Measurements from ENCODE around the gene FEM1C. TPM values are rescaled to one million over a fixed set of nuclear protein-coding genes. Genes with fewer than 3 reads are reported as not detected.
"Not testable (repeated sequence)": the region's sequence is repeated elsewhere in the genome, so short reads cannot be mapped to it uniquely, and the experiment has no call there.

Gene FEM1C
- total RNA-seq, 4 donors from 2014 or later = 11.3 to 16.6 (median 14.3) TPM

- no peak overlapping the region for H3K4me3 ChIP-seq (ENCODE audit: low read depth, poor library complexity, severe bottlenecking)
- TF ChIP-seq CTCF (IDR thresholded peaks at IDR 0.05) = no peak
- TF ChIP-seq POLR2A (IDR thresholded peaks at IDR 0.05) = no peak
- no peak for DNase-seq (ENCODE audit: low spot score in 2 of 2)
- 76 to 77% methylated on average over 4 of the region's 4 CpGs for WGBS, 2 donors
- intact Hi-C loops (cut with DNase I; ENCODE audit: low total_unique reads) = no loop called here
These were observed 57.4 kb downstream of the FEM1C start for GRCh38 chr5:115487168-115487567.

DNA sequence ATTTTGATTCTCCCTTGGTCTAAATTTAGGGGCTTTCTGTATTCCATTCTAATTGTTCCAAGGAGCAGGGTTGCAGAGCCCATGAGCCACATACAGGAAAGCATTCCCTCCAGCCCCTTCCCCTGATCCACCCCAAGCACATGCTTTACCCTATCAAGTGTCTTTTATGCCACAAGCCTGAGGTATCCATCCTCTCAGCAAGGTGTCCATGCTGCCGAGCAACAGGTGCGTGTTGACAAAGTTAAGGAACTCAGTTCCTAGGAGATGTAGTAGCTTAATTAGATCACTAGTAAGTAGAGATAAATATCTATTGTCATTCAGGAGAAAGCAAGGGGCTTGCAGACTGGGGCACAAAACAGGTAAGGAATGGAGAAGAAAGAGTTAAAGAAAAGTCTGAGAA lies 57.8 kb downstream of the FEM1C start:
- H3K4me3 ChIP-seq (ENCODE audit: low read depth, poor library complexity, severe bottlenecking) = no peak overlapping the region
- intact Hi-C loops (cut with DNase I; ENCODE audit: low total_unique reads) = no loop called here
- 98 to 100% methylated on average over 2 of the region's 2 CpGs for whole genome bisulfite sequencing, 2 donors
- no peak for DNase-seq (ENCODE audit: low spot score in 2 of 2)
- TF ChIP-seq CTCF (IDR thresholded peaks at IDR 0.05) (no peak), POLR2A (IDR thresholded peaks at IDR 0.05) (no peak)

DNA sequence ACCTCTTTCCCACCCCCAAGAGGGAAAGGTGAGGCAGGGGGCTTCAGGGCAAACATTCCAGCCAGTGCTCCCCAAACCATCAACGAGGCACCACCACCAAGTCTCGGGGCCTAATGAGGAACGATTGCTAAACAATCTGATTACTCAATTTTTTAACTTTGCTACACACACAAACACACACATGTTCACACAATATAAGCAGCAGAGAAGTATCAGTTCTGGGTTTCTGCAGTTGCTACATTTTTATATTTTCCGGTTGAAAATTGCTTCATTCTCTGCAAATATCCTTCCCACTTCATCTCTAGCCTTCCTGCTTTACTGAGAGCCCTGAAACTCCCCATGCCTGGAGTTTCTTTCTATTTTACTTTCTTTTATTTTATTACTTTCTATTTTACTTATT lies 60.2 kb downstream of the FEM1C start:
- 89 to 90% methylated on average over 4 of the region's 4 CpGs for WGBS, 2 donors
- intact Hi-C loops (cut with DNase I; ENCODE audit: low total_unique reads) = no loop called here
- no peak overlapping the region for H3K4me3 ChIP-seq (ENCODE audit: low read depth, poor library complexity, severe bottlenecking)
- DNase-seq (ENCODE audit: low spot score in 2 of 2) = no peak
- no peak for TF ChIP-seq POLR2A (IDR thresholded peaks at IDR 0.05)
- no peak for TF ChIP-seq CTCF (IDR thresholded peaks at IDR 0.05)

- DNase-seq (ENCODE audit: low spot score in 2 of 2) = no peak
- TF ChIP-seq POLR2A (IDR thresholded peaks at IDR 0.05) (no peak), CTCF (IDR thresholded peaks at IDR 0.05) (no peak)
- intact Hi-C loops (cut with DNase I; ENCODE audit: low total_unique reads) = no loop called here
- H3K4me3 ChIP-seq (ENCODE audit: low read depth, poor library complexity, severe bottlenecking) = no peak overlapping the region
These were observed 63.7 kb downstream of the FEM1C start for GRCh38 chr5:115480900-115481299.

- TF ChIP-seq CTCF (IDR thresholded peaks at IDR 0.05) (no peak), POLR2A (IDR thresholded peaks at IDR 0.05) (no peak)
- intact Hi-C loops (cut with DNase I; ENCODE audit: low total_unique reads) = no loop called here
- no peak overlapping the region for H3K4me3 ChIP-seq (ENCODE audit: low read depth, poor library complexity, severe bottlenecking)
- no peak for DNase-seq (ENCODE audit: low spot score in 2 of 2)
- 77 to 92% methylated on average over 4 of the region's 4 CpGs for WGBS, 2 donors
These were observed 64.3 kb downstream of the FEM1C start for GRCh38 chr5:115480271-115480670.

DNA sequence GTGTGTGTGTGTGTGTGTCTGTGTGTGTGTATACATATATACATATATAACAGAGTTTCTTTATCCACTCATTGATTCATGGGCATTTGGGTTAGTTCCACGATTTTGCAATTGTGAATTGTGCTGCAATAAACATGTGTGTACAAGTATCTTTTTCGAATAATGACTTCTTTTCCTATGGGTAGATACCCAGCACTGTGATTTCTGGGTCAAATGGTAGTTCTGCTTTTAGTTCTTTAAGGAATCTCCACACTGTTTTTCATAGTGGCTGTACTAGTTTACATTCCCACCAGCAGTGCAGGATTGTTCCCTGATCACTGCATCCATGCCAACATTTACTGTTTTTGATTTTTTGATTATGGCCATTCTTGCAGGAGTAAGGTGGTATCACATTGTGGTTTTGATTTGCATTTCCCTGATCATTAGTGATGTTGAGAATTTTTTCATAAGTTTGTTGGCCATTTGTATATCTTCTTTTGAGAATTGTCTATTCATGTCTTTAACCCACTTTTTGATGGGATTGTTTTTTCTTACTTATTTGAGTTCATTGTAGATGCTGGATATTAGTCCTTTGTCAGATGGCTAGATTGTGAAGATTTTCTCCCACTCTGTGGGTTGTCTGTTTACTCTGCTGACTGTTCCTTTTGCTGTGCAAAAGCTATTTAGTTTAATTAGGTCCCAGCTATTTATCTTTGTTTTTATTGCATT lies 65.3 kb downstream of the FEM1C start:
- H3K4me3 ChIP-seq (ENCODE audit: low read depth, poor library complexity, severe bottlenecking); DNase-seq (ENCODE audit: low spot score in 2 of 2); intact Hi-C loops (cut with DNase I; ENCODE audit: low total_unique reads): not testable (repeated sequence)
- WGBS, 2 donors = 65 to 72% methylated on average over 2 of the region's 2 CpGs

Data from lower leg skin (tissue), 4 donors.